Glomerular visceral epithelial cell (primary cell): ENCODE results near the gene CIC.
A peak's percentile ranks its signal among the peaks of the same experiment; 100 is the strongest.

Experiments used
- DNase-seq: peaks from one replicate; pipeline ENCODE4 v3.0.0-alpha.2; 2016; ENCODE audit errors: extremely low spot score

CIC gene

GRCh38 chr19:42244347-42245220 is 24.5 kb upstream of the CIC start:
- peak; percentile 95 for DNase-seq

DNA sequence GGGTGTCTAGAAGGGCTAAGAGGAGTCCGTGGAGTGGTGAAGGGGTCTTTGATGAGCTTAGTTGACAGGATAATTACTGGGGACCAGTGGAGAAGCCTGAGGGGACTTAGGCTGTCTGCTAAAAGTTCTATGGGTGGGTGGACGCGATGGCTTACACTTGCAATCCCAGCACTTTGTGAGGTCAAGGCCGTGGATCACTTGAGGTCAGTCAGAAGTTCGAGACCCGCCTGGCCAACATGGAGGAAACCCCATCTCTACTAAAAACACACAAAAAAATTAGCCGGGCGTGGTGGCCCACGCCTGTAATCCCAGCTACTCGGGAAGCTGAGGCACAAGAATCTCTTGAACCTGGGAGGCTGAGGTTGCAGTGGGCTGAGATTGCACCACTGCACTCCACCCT is 23.8 kb upstream of the CIC start:
- no peak for DNase-seq

GRCh38 chr19:42246143-42246921 is 22.7 kb upstream of the CIC start:
- DNase-seq: peak; percentile 78

- DNase-seq: peak; percentile 16
Observed at GRCh38 chr19:42246922-42247639, 22.0 kb upstream of the CIC start.

GRCh38 chr19:42247640-42248199 is 21.3 kb upstream of the CIC start:
- DNase-seq: no peak

DNA sequence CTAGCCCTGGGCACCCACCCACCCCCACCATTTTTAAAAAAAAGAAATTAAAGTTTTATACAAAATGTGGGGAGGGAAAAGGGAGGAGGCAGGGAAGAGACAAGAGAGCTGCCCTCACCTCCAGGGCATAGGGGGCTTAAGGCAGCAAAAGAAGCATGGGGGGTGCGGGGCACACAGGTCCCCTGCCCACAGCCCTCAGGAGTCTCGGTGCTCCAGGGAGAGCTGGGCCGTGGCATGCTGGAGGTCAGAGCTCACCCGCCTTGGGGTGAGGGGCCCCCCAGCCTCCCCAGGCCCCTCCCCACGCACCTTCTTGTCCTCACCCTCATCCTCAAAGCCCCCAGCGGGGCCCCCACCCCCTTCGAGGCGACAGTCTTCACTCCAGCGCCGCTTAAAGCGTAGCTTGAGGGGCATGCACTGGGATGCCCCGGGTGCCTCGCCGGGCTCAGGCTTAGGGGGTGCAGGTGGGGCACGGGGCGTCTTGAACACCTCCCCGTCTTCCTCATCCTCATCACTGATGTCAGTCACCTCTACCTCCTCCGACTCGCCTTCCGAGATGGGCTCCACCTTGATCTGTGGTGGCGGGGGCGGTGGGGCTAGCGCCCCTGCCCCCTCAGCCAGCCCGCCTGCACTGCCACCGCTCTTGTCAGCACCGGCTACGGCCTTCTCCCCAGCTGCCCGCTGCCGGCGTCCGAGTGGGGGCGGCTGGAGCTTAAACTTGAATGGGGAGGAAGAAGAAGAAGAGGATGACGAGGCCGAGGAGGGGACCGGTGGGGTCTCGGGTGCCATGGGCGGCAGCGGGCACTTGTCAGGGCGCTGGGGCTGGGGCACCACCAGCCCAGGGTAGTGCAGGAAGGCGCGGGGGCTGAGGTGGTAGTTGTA is 20.5 kb upstream of the CIC start:
- no peak for DNase-seq

DNA sequence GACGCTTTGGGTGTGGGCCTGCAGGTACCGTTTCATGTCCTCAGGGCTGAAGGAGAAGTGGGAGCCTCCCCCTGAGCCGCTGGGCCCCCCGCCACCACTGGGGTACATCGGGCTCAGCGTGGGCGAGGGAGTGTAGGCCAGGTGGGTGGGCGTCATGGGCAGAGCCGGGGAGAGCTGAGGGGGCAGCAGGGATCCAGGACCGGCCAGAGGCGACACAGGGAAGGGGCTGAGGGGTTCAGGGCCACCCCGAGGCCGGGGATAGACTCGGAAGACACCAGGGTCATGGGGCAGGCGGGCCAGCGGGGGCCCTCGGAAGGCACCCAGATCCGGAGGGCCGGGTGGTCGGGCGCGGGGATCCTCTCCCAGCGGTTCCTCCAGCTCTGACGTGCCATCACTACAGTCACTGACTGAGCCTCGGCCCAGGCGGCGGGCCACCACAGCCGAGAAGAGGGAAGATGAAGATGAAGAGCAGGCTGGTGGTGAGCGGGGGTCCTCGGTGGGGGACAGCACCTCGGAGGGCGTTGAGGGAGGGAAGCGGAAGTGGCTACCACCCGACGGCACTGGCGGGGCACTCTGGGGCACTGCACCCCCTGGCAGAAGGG is 19.8 kb upstream of the CIC start:
- no peak for DNase-seq

- DNase-seq: no peak
Observed at GRCh38 chr19:42249769-42250168, 19.3 kb upstream of the CIC start.

- DNase-seq: no peak
Observed at GRCh38 chr19:42250183-42250665, 18.8 kb upstream of the CIC start.

DNA sequence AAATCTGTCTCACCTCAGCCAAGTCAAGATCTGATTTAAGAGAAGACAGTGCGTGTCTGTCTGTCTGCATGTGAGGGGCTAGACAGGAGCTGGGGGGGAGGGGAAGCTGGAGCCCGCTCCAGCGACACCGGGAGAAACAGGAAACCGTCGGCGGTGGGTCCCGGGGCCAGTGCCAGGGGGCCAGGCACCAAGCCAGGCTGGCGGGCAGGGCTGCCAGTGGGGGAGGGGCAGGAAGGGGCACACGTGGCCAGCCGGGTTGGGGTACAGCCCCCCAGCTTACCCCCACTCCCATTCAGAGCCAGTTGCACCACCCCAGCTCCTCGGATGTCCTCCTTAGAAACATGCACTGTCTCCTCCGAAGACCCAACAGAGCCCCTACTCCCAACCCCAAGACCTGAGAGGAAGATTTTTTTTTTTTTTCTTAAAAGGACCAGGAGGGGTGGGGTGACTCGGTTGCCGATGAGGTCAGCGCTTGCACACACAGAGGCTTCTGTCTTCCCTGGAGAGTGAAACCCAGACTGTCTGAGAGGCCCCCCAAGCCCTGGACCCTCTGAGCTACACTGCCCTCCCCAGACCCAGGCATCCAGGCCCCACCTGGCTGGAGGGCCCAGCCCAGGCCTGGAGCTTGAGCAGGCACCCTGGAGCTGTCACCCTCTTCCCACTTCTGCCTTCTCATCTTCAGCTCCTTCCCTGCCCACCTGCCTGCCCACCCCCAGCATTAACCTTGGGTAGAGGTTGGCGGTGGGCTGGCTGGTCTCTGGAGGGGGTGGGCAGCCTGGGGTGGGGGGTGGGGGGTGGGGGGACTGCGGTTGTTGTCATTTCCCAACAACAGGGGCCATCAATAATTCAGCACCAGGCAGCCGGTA is 18.2 kb upstream of the CIC start:
- DNase-seq: peak; percentile 60

- no peak for DNase-seq
Observed at GRCh38 chr19:42251572-42252358, 17.3 kb upstream of the CIC start.

GRCh38 chr19:42252365-42253244 is 16.4 kb upstream of the CIC start:
- peak; percentile 54 for DNase-seq

DNA sequence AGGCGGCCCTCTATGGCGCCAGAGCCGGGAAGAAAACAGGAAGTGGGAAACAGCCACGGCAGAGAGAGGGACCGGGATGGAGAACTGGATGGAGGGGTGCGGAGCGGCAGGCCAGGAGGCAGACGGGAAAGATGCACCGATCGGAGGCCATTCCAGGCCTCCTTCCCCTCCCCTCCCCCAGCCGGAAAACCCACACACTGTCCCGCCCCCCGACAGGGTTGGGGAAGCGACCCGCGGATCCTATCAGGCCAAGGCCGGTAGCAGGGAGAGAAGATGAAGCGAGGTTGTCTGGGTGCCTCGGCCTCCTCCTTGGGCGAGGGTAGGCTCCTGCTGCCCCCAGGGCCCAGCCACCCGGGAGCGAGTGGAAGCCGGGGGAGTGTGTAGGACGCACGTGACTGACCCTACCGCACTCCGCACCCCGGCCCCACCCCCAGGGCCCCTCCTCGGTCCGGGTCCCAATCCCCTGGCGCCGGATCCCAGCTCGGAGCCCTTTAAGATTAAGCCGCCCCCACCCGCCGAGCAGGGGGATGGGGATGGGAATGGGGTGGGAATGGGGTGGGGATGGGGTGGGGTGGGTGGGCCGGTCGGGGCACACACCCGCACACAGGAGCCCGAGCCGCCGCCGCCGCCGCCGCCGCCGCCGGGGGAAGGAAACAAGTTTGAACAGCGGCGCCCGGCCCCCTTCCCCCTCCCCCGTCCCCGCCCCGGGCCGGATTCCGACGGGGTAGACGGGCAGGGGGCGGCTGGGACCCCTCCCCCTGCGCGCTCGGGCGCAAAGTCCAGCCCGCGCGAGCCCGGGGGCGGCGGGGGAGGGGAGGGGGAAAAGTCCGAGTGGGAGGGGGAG is 15.6 kb upstream of the CIC start:
- DNase-seq: peak; percentile 58

DNA sequence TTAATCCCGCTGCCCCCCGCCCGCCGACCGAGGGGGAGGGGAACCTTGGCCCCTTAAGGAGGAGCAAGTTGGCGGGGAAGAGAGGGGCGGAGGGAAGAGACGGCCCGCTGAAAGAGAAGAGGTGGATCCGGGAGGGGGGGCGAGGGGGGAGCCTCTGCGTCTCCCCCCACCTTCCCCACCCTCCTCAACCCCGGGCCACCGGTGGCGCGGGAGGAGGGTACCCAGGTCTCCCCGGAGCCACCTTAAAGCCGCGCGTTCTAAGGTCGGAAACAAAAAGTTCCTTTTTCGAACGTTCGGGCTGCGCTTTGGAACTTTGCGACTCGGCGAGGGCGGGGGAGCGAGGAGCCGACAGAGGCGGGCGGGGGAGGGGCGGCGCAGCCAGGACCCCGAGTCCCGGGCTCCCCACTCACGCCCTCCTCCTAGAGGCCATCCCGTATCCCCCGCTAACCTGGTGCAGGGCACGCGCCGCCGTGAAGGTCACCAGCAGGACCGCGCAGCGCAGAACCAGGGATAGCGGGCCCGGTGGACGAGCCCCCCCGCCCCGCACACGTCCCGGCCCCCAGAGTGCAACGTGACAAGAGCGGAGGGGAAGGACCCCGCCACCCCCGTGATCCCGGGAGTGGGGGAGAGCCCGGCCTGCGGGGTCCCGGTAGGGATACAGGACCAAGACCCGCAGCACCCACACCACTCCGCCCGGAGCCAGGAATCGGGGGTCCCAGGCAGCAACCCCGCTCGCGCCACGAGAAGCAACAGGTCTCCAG is 14.8 kb upstream of the CIC start:
- DNase-seq: peak; percentile 66

GRCh38 chr19:42254850-42255765 is 13.9 kb upstream of the CIC start, which contains the start of gene ERF:
Gene ERF (minus strand): TSS chr19:42255128. CDS start chr19:42254999, 129 bp downstream.
- DNase-seq: peak; percentile 94
